ENCODE measurements around the gene LLGL2.
"Not testable (repeated sequence)": the region's sequence is repeated elsewhere in the genome, so short reads cannot be mapped to it uniquely, and the experiment has no call there.

The LLGL2 gene

GRCh38 chr17:75570772-75571171 is 45.3 kb downstream of the LLGL2 start:
- DNase-seq (ENCODE audit: low read depth), result no peak

DNA sequence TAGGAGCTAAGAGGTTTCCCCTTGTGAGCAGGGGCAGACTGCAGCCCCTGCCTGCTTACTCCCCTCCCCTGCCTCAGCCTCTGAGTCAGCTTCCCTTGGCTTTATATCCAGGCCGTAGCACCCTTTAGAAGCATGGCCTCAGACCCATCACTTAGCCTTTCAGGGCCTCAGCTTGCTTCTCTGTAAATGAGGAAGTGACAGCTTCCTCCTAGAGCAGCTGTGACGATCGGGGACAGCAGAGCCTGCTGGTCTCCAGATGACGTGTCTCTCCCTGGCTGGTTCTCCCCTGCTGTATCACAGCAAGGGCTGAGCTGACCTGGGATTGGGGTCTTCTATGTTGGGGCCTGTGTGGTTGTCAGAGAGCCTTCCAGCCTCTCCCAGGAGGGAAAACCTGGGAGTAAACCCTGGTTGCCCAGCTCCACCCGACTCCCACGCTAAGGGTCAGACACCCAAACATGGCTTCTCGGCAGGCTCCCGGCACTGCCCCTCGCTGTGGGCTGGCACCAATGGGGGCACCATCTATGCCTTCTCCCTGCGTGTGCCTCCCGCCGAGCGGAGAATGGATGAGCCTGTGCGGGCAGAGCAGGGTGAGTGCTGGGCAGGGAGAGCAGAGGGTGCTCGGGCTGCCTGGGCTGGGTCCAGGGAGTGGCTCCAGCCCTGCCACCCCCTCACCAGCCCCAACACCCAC is 45.8 kb downstream of the LLGL2 start:
- no peak for DNase-seq (ENCODE audit: low read depth)

GRCh38 chr17:75571885-75572215 is 46.4 kb downstream of the LLGL2 start:
- DNase-seq (ENCODE audit: low read depth), result no peak

GRCh38 chr17:75572713-75573539 is 47.4 kb downstream of the LLGL2 start:
- no peak for DNase-seq (ENCODE audit: low read depth)

DNA sequence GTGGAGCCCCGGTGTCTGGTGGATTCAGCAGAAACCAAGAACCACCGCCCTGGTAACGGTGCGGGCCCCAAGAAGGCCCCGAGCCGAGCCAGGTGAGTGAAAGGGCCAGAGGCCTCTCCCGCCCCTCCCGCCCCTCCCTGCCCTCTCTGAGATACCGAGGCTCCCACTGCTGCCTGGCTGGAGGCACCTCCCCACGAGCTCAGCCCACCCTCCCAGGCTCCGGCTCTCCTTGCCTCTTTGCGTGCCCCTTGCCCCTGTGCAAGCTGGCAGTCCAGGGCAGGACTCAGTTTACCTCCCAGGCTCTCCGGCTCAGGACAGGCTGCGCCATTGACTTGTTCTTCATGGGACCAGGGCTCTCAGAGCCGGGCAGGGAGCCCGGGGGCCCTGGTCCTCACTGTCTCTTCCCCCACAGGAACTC is 48.1 kb downstream of the LLGL2 start:
- DNase-seq (ENCODE audit: low read depth), result no peak

- DNase-seq (ENCODE audit: low read depth), result no peak
Observed at GRCh38 chr17:75573994-75574393, 48.5 kb downstream of the LLGL2 start.

GRCh38 chr17:75574404-75575036 is 49.0 kb downstream of the LLGL2 start:
- DNase-seq (ENCODE audit: low read depth), result no peak

GRCh38 chr17:75575197-75575596 is 49.7 kb downstream of the LLGL2 start:
- DNase-seq (ENCODE audit: low read depth), result no peak

DNA sequence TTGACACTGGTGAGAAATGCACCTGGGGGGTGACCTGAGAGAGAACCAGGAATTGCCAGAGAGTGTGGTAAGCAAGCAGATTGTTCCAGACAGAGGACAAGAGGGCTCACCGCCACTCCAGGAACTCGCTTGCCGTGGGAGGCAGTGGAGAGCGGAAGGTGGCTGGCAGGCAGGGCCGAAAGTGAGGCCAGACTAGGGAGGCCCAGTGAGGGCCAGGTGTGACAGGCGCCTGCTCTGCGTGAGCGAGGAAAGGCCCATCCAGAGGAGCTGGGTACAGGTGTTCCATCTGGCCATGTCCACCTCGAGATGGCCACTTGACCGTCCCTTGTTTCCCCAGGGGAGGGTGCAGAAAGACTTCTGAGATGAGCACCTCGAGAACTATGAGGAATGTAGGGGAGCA is 50.2 kb downstream of the LLGL2 start:
- DNase-seq (ENCODE audit: low read depth), result no peak

DNA sequence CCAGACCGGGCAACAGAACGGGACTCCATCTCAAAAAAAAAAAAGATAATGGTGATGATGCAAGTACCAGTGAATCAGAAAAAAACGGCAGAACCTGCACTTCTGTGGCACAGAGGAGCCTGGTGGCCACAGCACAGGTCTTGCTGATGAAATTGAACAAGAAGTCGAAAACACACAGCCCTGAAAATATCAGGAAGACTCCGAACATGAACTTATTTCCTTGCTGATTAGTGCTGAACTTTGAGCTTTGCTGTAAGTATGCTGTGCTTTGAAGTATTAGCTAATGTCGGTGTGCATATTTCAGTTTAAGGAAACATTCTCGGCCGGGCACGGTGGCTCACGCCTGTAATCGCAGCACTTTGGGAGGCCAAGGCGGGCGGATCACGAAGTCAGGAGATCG is 51.2 kb downstream of the LLGL2 start:
- DNase-seq (ENCODE audit: low read depth), result no peak

DNA sequence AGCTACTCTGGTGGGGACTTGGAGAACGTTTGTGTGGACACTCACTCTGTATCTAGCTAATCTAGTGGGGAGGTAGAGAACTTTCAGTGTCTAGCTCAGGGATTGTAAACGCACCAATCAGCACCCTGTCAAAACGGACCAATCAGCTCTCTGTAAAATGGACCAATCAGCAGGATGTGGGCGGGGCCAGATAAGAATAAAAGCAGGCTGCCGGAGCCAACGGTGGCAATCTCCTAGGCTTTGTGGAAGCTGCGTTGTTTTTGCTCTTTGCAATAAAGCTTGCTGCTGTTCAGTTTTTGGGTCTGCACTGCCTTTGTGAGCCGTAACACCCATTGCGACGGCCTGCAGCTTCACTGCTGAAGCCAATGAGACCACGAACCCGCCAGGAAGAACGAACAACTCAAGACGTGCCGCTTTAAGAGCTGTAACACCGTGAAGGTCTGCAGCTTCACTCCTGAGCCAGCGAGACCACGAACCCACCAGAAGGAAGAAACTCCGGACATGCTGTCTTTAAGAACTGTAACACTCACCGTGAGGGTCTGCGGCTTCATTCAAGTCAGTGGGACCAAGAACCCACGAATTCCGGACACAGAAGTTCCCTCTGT is 55.7 kb downstream of the LLGL2 start:
- DNase-seq (ENCODE audit: low read depth), result not testable (repeated sequence)

DNA sequence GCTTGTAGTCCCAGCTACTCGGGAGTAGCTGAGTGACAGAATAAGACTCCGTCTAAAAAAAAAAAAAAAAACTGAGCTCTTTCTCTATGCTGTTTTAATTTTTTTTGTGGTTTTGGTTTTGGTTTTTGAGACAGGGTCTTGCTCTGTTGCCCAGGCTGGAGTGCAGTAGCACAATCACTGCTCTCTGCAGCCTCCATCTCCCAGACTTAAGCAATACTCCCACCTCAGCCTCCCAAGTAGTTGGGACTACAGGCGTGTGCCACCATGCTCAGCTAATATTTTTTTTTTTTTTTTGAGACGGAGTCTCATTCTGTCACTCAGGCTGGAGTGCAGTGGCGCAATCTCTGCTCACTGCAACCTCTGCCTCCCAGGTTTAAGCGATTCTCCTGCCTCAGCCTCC is 57.7 kb downstream of the LLGL2 start:
- DNase-seq (ENCODE audit: low read depth), result not testable (repeated sequence)

DNA sequence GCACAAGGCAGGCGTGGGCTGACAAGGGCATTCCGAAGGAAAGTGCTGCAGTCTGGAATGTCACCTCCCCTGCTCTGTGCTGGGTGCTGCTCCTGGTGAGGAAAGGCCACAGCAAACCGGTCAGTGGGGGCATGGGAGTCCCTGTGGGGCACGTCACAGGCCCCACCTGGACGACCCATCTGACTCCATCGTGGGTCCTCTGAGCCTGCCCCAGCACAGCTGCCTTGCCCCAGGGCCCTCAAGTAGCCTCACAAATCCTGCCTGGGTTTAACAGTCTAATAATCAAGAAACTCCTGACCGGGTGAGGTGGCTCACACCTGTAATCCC is 59.3 kb downstream of the LLGL2 start:
- DNase-seq (ENCODE audit: low read depth), result no peak

GRCh38 chr17:75587675-75588595 is 62.4 kb downstream of the LLGL2 start, which contains the start of gene MYO15B:
MYO15B (plus strand) TSS chr17:75587800; CDS start chr17:75588058, 258 bp downstream.
- DNase-seq (ENCODE audit: low read depth), result no peak

GRCh38 chr17:75588596-75589011 is 63.1 kb downstream of the LLGL2 start:
- DNase-seq (ENCODE audit: low read depth), result no peak

DNA sequence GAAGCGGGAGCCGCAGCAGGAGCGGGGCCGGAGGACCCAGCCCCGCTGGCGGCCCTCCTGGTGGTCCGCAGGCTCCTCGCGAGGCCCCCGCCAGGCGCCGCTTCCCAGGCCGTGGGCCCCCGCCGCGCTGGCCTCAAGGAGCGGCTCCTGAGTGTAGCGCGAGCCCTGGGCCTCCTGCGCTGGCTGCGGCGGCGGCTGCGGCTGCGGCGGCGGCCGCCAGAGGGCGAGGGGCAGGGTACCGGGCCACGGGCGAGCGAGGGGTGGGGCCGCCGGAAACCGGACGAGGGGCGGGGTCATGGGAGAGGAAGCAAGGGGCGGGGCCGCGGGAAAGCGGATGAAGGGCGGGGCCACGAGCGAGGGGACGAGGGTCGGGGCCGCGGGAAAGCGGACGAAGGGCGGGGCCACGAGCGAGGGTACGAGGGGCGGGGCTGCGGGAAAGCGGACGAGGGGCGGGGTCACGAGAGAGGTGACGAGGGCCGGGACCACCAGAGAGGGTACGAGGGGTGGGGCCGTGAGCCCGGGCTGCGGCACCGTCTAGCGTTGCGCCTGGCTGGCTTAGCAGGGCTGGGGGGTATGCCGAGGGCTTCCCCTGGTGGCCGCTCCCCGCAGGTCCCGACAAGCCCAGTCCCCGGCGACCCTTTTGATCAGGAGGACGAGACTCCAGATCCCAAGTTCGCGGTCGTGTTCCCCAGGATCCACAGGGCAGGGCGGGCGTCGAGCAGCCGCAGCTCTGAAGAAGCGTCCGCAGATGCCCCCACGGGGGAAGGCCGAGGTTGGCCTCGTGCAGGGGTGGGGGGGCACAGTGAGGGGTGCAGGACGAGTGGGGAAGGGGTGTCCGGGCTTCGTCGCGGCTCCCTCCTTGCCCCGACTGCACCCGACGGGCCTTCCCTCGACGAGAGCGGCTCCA is 63.8 kb downstream of the LLGL2 start:
- DNase-seq (ENCODE audit: low read depth), result peak; percentile 51

DNA sequence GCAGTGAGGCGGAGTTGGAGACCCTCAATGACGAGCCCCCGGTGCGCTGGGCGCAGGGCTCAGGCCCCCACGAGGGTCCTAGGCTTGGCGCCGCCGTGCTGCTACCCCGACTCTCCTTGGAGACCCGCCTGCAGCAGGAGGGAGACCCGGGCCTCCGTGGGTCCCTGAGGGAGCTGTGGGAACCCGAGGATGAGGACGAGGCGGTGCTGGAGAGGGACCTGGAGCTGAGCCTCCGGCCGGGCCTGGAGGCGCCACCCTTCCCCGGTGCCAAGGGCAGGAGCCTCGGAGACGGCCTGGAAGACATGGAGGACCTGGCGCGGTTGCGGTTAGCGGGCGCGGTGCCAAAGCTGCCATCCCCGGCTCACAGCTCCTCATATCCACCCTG is 64.4 kb downstream of the LLGL2 start:
- no peak for DNase-seq (ENCODE audit: low read depth)

GRCh38 chr17:75590314-75590761 is 64.8 kb downstream of the LLGL2 start:
- DNase-seq (ENCODE audit: low read depth), result no peak

- no peak for DNase-seq (ENCODE audit: low read depth)
Observed at GRCh38 chr17:75590849-75591721, 65.6 kb downstream of the LLGL2 start.
